K562 (cell line): ENCODE data around the gene BOD1L2. TPM values are rescaled to one million over a fixed set of nuclear protein-coding genes. Genes with fewer than 3 reads are reported as not detected.

Source experiments
- ATAC-seq: fragments of 200-7000 bp; cut with Tn5 transposase; 3 replicates; pipeline ENCODE4 v1.9.1; 2020; ENCODE audit warnings: moderate library complexity
- BruUV-seq: library from RNA; stranded (reverse); fragments of 400-500 nt; replicated peaks from 2 replicates; lab custom pipeline; 2021; lab: Mats Ljungman, UMichigan
- CTCF ChIA-PET: fragments of 300-600 bp; formaldehyde crosslinking; extraction: SDS; loops from one replicate; lab custom pipeline; 2021; ENCODE audit warnings: low intra/inter-chr PET ratio; lab: Yijun Ruan, JAX
- POLR2A ChIA-PET: fragments of 300-600, 350-650 bp; sonication (Branson Sonifier 250); formaldehyde crosslinking; extraction: SDS; loops from one replicate; lab custom pipeline; 2021; ENCODE audit warnings: antibody characterized with exemption, inconsistent platforms; lab: Yijun Ruan, JAX
- DNase-seq, 4 experiments: peaks; one replicate each; pipeline versions ENCODE4 v3.0.0 to v3.0.0-alpha.2; 2011 to 2018; ENCODE audit warnings: low spot score in 3 of 4, mixed read lengths in 3 of 4; ENCODE audit errors: extremely low read depth in 1 of 4
- FAIRE-seq: peaks from 2 replicates; lab custom pipeline; 2011; peaks lifted over from hg19 to GRCh38; lab: Jason Lieb, UNC
- H2AFZ ChIP-seq: 2 replicates; pipeline ENCODE4 v1.6.0; 2011; ENCODE audit warnings: low read depth, low read length, control low read depth, inconsistent platforms
- H3K27ac ChIP-seq: fragments of 200-600 bp; 3 replicates; pipeline ENCODE4 v1.8.0; 2011; ENCODE audit warnings: low read depth, mild to moderate bottlenecking, control low read depth, inconsistent platforms, low read length, moderate library complexity, mixed read lengths; ENCODE audit errors: extremely low read depth
- H3K27me3 ChIP-seq, 2 experiments: fragments of 300-600 bp in 1 of 2; 2 replicates in 1 of 2; 3 replicates in 1 of 2; pipeline versions ENCODE4 v1.6.0 to v1.8.0; 2011; ENCODE audit warnings: inconsistent platforms in 2 of 2, low read length in 2 of 2, mild to moderate bottlenecking in 1 of 2, mixed read lengths in 1 of 2, moderate library complexity in 1 of 2; ENCODE audit not compliant: control insufficient read depth in 2 of 2, insufficient read depth in 2 of 2
- H3K36me3 ChIP-seq: fragments of 300-600 bp; 3 replicates; pipeline ENCODE4 v1.8.0; 2011; ENCODE audit warnings: mild to moderate bottlenecking, low read length, inconsistent platforms; ENCODE audit not compliant: control insufficient read depth, insufficient read depth
- H3K4me1 ChIP-seq, 2 experiments: fragments of 200-600 bp in 1 of 2; replicated peaks in 1 of 2; 2 replicates in 1 of 2; 3 replicates in 1 of 2; pipeline versions ENCODE4 v1.5.1 to v1.8.0; 2011; ENCODE audit warnings: inconsistent platforms in 2 of 2, low read length in 2 of 2, mild to moderate bottlenecking in 1 of 2, mixed read lengths in 1 of 2, moderate library complexity in 1 of 2; ENCODE audit not compliant: control insufficient read depth in 2 of 2, insufficient read depth in 2 of 2
- H3K4me2 ChIP-seq: 2 replicates; pipeline ENCODE4 v1.6.1; 2011; ENCODE audit warnings: low read length, control low read depth, inconsistent platforms, mixed read lengths; ENCODE audit not compliant: insufficient read depth
- H3K4me3 ChIP-seq: fragments of 200-600 bp; sonication (generic), shearing (Covaris generic); 2 replicates; pipeline ENCODE4 v1.5.1; 2016; ENCODE audit warnings: control low read depth, inconsistent platforms
- H3K79me2 ChIP-seq: fragments of 200-600 bp; 3 replicates; pipeline ENCODE4 v1.8.0; 2011; ENCODE audit warnings: low read length, inconsistent platforms; ENCODE audit not compliant: control insufficient read depth, insufficient read depth
- H3K9ac ChIP-seq, 2 experiments: 2 replicates each; pipeline versions ENCODE4 v1.6.0 to v1.6.1; 2011; ENCODE audit warnings: low read depth in 2 of 2, low read length in 2 of 2, control low read depth in 1 of 2, inconsistent platforms in 1 of 2, mild to moderate bottlenecking in 1 of 2, mixed read lengths in 1 of 2; ENCODE audit not compliant: insufficient read depth in 1 of 2
- H3K9me1 ChIP-seq: one replicate; pipeline ENCODE4 v1.6.0; 2011; ENCODE audit warnings: inconsistent platforms, mild to moderate bottlenecking, low read length, moderate library complexity; ENCODE audit not compliant: control insufficient read depth, insufficient read depth
- H3K9me3 ChIP-seq: replicated peaks from 2 replicates; pipeline ENCODE4 v1.5.1; 2011; ENCODE audit warnings: low read depth, low read length, inconsistent platforms; ENCODE audit not compliant: control insufficient read depth, insufficient read depth
- H4K20me1 ChIP-seq: replicated peaks from 2 replicates; pipeline ENCODE4 v1.6.1; 2011; ENCODE audit warnings: low read length, inconsistent platforms, mixed read lengths; ENCODE audit not compliant: control insufficient read depth, insufficient read depth
- BRF2 ChIP-seq: IDR thresholded peaks from 3 replicates; pipeline ENCODE4 v1.6.1; 2011; ENCODE audit warnings: borderline replicate concordance, mild to moderate bottlenecking; ENCODE audit not compliant: insufficient read length, insufficient read depth
- CBFA2T2 ChIP-seq: fragments of 450-650 bp; conservative IDR thresholded peaks from 2 replicates; pipeline ENCODE4 v1.6.1; 2017; ENCODE audit warnings: mild to moderate bottlenecking
- CBX2 ChIP-seq: fragments of 200-600 bp; sonication (generic); IDR thresholded peaks from one replicate; pipeline ENCODE4 v1.6.1; 2012; ENCODE audit warnings: mild to moderate bottlenecking, low read length, inconsistent platforms; ENCODE audit not compliant: insufficient read depth, poor library complexity, severe bottlenecking
- FOXK1 ChIP-seq: sonication (generic); formaldehyde crosslinking; IDR thresholded peaks from 2 replicates; pipeline ENCODE4 v1.8.0; 2022; ENCODE audit warnings: missing genetic modification reagents, mild to moderate bottlenecking, borderline replicate concordance
- FUS ChIP-seq: fragments of 200-400 bp; formaldehyde crosslinking; optimal IDR thresholded peaks from 2 replicates; pipeline ENCODE3; 2017; ENCODE audit warnings: low read depth, low read length
- HOMEZ ChIP-seq: fragments of 250-450 bp; sonication (Bioruptor Pico); IDR thresholded peaks from 2 replicates; pipeline ENCODE4 v1.4.0; 2020; ENCODE audit warnings: mild to moderate bottlenecking, moderate library complexity
- MAFG ChIP-seq: fragments of 450-650 bp; conservative IDR thresholded peaks from 2 replicates; pipeline ENCODE4 v1.6.1; 2016; ENCODE audit warnings: missing genetic modification characterization, missing compliant biosample characterization
- MBD1 ChIP-seq: fragments of 250-450 bp; sonication (Bioruptor Pico); IDR thresholded peaks from 2 replicates; pipeline ENCODE4 v1.8.0; 2022; ENCODE audit warnings: inconsistent platforms
- NR2C2 ChIP-seq, 2 experiments: fragments of 200-800 bp in 1 of 2; sonication (Bioruptor generic) in 1 of 2; sonication (generic) in 1 of 2; formaldehyde crosslinking in 1 of 2; IDR thresholded peaks; 2 replicates each; pipeline versions ENCODE4 v1.6.1 to v1.8.0; 2016 to 2022; ENCODE audit warnings: mild to moderate bottlenecking in 1 of 2, missing compliant biosample characterization in 1 of 2, missing genetic modification characterization in 1 of 2, missing genetic modification reagents in 1 of 2
- SP2 ChIP-seq: IDR thresholded peaks from 2 replicates; pipeline ENCODE4 v1.6.1; 2011; ENCODE audit warnings: mild to moderate bottlenecking, low read depth, low read length, moderate library complexity; ENCODE audit not compliant: poor library complexity, severe bottlenecking; ENCODE audit errors: extremely low read depth
- XRCC3 ChIP-seq: fragments of 450-650 bp; IDR thresholded peaks from 2 replicates; pipeline ENCODE4 v1.6.1; 2017; ENCODE audit warnings: mild to moderate bottlenecking, moderate library complexity
- WGBS: fragments of 100-300 bp; shearing (Covaris generic); methylation state at CpG from one replicate; pipeline ENCODE4 v1.1.6; 2016; ENCODE audit warnings: low coverage, mixed read lengths; ENCODE audit not compliant: insufficient coverage; ENCODE audit errors: missing lambda C conversion rate; 5-methylcytosine and 5-hydroxymethylcytosine counted together
- in situ Hi-C: fragments of 300-500 bp; cut with MboI; formaldehyde crosslinking; loops from 4 replicates; pipeline ENCODE4 v1.15.0; 2018; ENCODE audit warnings: inconsistent platforms, mixed read lengths
- intact Hi-C: fragments of 100-400 bp; cut with micrococcal nuclease; formaldehyde crosslinking; loops from 2 replicates; pipeline ENCODE4 v1.14.2; 2022
- polyA plus RNA-seq, 8 experiments: library from polyadenylated mRNA; depleted of rRNA in 4 of 8; stranded (reverse) in 5 of 8; unstranded in 3 of 8; fragments of >200 nt; fragmentation: Nextera tagmentation in 2 of 8; fragmentation: Illumina TruSeq in 1 of 8; extraction: Ambion mirVana in 2 of 8; extraction: Trizol in 1 of 8; gene quantifications; 2 replicates each; pipeline versions ENCODE4 v1.2.1 to v1.2.3, GENCODE V29; 2011 to 2014; ENCODE audit warnings: inconsistent platforms in 1 of 8, missing spikeins in 1 of 8
- total RNA-seq, 7 experiments: library from RNA; depleted of rRNA in 6 of 7; stranded (reverse); fragments of >200 nt in 6 of 7; fragmentation: Illumina TruSeq in 2 of 7; extraction: Trizol in 2 of 7; gene quantifications; 2 replicates each; pipeline versions ENCODE4 v1.2.1 to v1.2.3, GENCODE V29; 2011 to 2021; ENCODE audit warnings: low replicate concordance in 1 of 7
- TF ChIP-seq, protein P1 (sequence below): sonication (generic); formaldehyde crosslinking; IDR thresholded peaks from 2 replicates; pipeline ENCODE4 v1.9.0; 2022; ENCODE audit warnings: mild to moderate bottlenecking, missing genetic modification reagents

Gene BOD1L2
- total and polyA plus RNA-seq, 9 of the 15 experiments (the other 6 are each of a cell fraction or from before 2014, with no cell fraction given): 0.03 TPM; not detected in 8

DNA sequence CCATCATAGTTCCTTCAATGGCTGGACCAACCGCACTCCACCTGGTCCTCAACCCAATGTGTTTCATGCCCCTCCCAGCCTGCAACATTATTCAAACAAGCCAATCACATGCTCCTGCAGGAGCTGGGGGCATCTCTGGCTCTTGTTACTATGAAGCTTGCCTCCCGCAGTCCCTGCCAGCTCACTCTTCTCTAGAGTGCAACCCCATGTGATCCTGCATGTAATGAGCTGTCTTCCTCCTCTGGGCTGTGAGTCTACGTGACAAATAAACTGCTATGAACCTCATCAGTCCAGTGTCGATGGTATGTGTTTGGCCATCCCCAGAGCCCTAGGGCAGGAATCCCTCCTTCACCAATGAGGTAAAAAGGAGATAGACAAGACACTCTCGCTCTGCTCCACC lies 15.8 kb upstream of the BOD1L2 start:
- H4K20me1 ChIP-seq: no peaks in the 10 kb centered on the region
- no peaks in the 10 kb centered on the region for H3K36me3 ChIP-seq
- ATAC-seq: no peak
- no peak for DNase-seq
- H3K9me1 ChIP-seq: no peaks in the 10 kb centered on the region
- intact Hi-C loops (no loop called here), in situ Hi-C loops (no loop called here)
- H2AFZ ChIP-seq: no peak overlapping the region
- POLR2A ChIA-PET: no interaction called here
- H3K9me3 ChIP-seq: no peaks in the 10 kb centered on the region
- FAIRE-seq: no peak
- peaks cover 0 to 10% of the 10 kb centered on the region in 2 experiments; a peak in 2 of 5 replicates for H3K27me3 ChIP-seq
- WGBS: 14% methylated on average over 5 of the region's 5 CpGs
- H3K4me3 ChIP-seq: no peak overlapping the region
- H3K4me2 ChIP-seq: no peak overlapping the region
- BruUV-seq: no TSS peak
- TF ChIP-seq CBFA2T2 (no peak), MAFG (tag) (no peak), CBX2 (no peak), MBD1 (CRISPR knock-in tag) (no peak), FUS (no peak), NR2C2 (CRISPR knock-in tag; IDR thresholded peaks at IDR 0.05) (no peak), NR2C2 (tag; IDR thresholded peaks at IDR 0.05) (no peak), HOMEZ (no peak), FOXK1 (CRISPR knock-in tag) (no peak), SP2 (no peak), BRF2 (no peak), XRCC3 (no peak)
- TF ChIP-seq, protein P1, sequence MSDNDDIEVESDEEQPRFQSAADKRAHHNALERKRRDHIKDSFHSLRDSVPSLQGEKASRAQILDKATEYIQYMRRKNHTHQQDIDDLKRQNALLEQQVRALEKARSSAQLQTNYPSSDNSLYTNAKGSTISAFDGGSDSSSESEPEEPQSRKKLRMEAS (CRISPR knock-in tag): no peak
- H3K79me2 ChIP-seq: no peaks in the 10 kb centered on the region
- no peak overlapping the region for H3K9ac ChIP-seq
- no peak overlapping the region for H3K27ac ChIP-seq
- CTCF ChIA-PET: no interaction called here
- peaks cover 0 to 12% of the 10 kb centered on the region in 2 experiments; a peak in 3 of 5 replicates for H3K4me1 ChIP-seq
